Stimulated activated CD8-positive, alpha-beta memory T cell treated with anti-CD3 and anti-CD28 coated beads, Interleukin-2, amount 100 ng/mL, for 1 hour (primary cell): ENCODE results near the gene SERINC2.
"Not testable (repeated sequence)": the region's sequence is repeated elsewhere in the genome, so short reads cannot be mapped to it uniquely, and the experiment has no call there.

Source experiments
- DNase-seq, 2 donors: peaks; one replicate each; pipeline ENCODE4 v3.0.0-alpha.2; 2020; ENCODE audit warnings: low read depth in 2 of 2

SERINC2 gene

DNA sequence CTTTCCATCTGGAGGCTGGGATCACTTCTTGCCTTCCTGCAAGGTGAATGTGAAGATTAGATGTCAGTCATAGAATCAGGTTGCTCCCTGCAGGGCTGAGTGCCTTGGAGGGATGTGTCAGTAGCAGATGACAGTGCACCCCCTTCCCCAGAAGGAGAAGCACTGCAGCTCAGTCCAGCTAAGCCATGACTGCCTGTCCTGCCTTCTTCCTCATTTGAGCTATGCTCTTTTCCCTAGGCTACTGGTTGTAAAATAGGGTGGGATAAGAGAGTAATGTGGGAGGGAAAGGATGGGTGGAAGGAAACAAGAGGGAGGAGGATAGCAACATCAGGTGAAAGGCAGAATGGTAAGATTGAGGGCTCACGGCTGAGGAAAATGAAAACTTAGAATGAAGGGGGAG lies 29.0 kb upstream of the SERINC2 start:
- no peak for DNase-seq

DNA sequence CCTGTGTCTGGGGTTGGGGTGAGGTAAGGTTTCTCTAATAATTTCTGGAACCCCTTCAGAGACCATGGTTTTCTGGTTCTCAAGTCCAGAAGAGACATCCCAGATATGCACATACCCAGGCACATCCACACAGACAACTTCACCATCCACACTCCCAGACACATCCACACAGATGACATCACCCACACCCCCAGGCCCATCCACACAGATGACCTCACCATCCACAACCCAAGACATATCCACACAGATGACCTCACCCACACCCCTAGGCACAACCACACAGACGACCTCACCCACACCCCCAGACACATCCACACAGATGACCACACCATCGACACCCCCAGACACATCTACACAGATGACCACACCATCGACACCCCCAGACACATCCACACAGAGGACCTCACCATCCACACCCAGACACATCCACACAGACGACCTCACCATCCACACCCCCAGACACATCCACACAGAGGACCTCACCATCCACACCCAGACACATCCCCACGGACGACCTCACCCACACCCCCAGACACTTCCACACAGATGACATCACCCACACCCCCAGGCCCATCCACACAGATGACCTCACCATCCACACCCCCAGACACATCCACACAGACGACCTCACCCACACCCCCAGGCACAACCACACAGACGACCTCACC lies 26.3 kb upstream of the SERINC2 start:
- DNase-seq, result not testable (repeated sequence)

DNA sequence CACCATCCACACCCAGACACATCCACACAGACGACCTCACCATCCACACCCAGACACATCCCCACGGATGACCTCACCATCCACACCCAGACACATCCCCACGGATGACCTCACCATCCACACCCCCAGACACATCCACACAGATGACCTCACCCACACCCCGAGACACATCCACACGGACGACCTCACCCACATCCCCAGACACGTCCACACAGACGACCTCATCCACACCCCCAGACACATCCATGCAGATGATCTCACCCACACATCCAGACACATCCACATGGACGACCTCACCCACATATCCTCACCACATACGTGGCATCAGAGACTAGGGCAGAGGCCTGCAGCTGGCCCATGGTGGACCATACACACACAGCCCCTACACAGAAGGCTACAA lies 25.4 kb upstream of the SERINC2 start:
- DNase-seq, result no peak

DNA sequence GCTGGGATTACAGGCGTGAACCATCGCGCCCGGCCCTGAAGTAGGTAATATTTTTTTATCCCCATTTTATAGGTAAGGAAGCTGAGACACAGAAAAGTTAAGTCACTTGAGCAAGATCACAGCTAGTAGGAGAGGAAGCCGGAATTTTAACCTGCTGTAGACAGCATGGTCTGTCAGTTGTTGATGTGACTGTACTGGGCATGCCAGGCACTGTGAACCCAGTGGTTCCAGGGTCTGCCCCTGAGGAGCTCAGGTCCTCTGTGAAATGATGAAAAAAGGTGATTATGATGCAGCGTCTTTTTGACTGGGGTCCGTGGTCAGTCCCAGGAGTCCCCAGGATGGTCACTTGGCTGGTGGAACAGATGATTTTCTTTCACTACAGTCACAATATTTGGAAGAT lies 23.4 kb upstream of the SERINC2 start:
- no peak for DNase-seq

DNA sequence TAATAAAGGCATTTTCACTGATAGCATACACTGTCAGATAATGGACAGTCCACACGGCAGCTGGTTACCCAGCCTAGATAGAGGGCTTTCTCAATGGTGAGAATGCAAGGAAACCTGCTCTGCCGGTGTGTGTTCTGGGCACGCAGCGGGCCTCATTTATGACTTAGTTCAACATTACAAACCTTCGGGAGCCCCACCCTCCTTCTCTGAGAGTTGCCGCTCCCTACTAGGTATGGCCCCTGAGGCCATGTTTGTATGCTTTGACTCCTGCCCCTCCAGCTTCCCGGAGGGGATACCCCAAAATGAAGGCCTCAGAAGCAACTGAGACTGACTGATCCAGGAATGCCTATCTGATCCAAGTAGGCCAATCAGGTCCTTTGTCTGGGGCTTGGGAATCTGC lies 22.9 kb upstream of the SERINC2 start:
- DNase-seq, result no peak

DNA sequence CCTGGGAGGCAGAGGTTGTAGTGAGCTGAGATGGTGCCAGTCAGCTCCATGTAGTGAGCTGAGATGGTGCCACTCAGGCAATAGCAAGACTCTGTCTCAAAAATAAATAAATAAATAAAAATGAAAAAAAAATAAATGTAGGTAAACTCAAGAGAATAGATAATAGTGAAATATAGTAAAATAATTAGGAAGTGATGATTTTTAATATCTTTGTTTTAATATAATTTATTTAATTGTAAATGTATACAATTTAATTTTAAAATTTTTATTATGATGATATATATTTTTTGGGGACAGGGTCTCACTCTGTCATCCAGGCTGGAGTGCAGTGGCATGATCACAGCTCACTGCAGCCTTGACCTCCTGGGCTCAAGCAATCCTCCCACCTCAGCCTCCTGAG lies 19.6 kb upstream of the SERINC2 start:
- no peak for DNase-seq

DNA sequence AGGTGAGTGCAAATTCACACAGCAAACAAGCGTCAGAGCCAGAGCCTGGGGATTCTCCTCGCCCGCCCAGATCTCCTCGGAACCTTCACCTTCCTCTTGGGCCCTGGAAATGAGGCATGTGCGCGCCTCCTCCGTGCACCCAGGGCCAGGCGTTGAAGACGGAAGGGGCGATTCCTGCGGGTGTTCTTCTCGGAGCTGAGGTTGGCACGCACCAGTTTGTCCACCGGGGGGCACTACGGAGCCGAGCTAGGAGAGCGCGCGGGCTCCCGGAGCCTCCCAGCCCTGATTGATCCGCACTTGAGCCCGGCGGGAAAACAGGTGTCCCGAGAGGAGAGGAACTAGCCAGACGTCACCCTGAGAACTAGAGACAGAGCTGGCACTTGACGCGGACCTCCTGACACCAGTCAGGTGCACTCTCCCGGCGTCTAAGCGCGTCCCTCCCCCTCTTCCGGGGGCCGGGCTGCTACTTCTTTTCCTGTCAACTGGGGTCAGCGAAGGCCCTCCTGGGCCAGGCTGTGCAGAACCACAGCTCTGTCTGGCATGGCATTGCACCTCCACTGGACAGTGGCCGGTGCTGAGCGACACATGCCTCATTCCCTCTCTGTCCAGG lies 18.3 kb upstream of the SERINC2 start:
- peak; percentile 53 to 62 for DNase-seq

DNA sequence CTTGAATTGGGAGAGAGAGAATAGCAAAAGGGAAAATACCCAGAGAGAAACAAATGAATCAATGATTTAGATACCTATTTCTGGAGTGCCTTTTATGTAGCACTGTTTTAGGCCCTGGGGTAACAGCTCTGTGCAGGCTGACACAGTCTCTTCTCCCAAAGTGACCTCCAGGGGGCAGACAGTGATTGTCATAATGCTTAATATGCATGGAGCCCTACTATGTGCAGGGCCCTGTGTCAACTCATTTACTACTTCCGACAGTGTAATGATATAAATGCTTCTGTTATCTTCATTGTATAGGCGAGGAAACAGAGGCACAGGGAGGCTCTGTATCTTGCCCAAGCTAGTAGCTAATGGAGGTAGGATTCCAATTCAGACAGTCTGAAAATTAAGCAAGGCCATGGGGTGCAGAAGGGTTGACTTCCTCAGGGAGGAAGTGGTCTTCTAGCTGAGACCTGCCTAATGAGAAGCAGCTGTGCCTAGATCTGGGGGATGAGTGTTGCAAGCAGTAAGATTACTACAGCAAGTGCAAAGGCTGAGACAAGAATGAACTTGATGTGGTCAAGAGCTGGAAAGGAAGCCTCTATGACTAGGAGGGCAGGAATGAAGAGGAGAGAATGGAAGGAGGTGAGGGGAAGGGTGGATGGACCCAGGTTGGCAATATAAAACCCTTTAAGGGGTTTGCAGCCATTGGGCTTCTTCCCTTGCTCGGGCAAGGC lies 16.2 kb upstream of the SERINC2 start:
- no peak for DNase-seq

DNA sequence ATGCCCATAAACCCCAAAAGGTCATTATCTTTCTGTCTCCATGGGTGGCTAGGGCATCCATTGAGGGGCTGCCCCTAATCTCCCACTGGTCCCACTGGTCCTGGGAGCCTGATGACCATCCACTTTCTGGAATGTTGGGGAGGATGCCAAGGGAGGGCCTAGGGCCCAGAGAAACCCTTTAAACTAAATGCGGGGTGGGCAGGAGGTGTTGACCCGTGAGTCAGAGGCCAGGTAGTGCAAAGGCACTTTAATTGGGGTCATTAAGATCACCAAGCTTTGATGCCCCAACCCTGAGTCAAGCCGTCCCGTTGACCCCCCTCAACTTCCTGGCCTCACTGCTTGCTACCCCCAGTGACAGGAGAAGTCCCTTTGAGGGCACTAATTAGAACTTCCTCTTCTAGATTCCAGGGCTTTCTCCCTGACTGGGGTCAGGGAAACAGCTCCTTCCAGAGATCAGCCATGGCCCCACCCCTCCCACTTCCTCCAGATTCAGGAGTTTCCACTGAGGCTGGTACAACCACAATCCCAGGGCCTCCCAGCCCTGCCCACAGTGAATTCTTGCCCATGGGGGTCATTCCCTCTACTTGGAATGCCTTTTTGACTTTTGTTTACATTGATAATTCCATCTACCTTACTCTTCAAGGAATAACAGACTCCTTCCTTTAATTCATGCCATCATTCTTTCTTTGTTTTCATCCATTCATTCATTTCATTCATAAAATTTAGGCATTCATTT lies 15.5 kb upstream of the SERINC2 start:
- DNase-seq, result no peak

DNA sequence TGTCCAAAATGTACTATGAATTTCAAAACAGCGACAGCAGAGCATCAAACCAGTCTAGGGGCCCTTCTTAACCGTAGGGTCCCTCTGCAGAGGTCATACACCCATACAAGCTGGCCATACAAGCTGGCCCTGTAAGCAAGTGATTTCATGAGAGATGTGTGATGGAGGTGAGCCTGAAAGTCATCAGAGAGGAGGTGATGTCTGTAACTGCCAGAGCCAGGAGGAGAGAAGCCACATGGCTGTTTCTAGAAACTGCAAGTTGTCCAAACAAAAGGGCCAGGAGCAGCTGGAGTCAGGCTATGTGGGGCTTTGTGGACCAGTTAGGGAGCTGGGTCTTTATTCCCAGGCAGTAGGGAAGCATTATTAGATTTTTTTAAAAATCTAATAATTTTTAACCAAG lies 14.8 kb upstream of the SERINC2 start:
- DNase-seq, result no peak

DNA sequence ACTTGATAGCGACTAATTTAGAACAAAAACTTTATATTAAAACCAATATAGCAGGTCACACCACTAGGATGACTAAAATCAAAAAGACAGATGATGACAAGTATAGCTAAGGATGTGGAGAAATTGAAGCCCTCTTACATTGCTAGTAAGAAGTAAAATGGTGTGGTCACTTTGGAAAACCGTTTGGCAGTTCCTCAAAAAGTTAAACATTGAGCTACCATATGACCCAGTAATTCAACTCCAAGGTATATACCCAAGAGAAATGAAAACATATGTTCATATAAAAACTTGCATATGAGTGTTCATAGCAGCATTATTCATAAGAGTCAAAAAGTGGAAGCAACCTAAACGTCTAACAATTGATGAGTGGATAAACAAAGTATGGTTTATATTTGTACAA lies 13.0 kb upstream of the SERINC2 start:
- no peak for DNase-seq

DNA sequence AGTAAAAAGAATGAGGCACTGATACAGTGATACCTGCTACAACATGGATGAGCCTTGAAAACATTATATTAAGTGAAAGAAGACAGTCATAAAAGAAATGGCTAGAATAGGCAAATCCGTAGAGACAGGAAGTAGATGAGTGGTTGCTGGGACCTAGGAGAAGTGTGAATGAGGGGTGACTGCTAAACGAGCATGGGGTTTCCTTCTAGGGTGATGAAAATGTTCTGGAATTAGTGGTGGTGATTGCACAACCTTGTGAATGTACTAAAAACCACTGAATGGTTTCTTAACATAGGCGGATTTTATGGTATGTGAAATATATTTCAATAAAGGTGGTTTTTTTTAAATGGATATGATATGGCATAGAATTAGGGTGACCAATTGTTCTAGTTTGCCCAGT lies 12.6 kb upstream of the SERINC2 start:
- DNase-seq, result no peak

DNA sequence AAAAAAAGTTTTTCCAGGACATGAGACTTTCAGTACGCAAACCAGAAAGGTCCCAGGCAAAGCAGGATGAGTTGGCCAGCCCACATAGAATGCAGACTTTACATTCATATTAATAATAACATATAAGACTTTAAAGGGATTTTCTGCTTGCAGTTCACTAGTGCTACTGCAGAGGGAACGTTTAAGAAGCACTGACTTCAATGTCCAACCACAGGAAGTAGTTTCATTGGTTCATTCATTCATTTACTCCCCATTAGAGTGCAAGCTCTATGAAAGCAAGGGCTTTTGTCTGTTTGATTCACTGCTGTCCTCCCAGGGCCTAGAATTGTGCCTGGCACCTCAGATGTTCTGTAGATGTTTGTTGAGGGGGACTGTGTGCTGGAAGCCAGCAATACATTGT lies 11.8 kb upstream of the SERINC2 start:
- DNase-seq, result no peak

DNA sequence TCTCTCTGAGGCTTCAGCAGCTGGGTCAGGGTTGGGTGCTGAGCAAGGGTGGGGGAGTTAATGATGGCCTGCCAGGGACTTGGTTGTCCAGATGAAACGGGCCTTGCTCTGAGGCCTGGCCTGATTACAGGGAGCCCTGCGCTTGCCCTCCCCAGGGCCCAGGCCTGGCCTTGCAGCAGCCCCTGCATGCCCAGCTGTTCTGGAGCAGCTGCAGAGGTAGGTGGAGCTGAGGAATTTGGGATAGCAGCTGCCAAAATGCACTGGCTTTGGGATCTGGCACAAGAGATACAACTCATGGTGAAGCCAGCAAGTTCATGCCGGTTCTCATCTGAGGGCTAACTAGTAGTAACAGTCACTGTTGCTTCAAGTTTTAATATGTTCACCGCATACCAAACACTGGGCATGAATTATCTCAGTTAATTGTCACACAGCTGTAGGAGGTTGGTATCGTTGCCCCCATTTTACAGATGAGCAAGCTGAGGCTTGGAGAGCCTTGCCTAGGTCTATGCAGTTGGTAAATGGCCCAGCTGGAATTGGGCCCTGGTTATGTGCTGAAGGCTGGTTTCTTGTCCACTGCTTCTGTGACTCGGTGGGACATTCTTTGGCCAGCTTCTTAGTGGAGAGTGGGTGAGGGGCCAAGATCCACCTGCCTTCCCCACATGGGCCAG lies 7.3 kb upstream of the SERINC2 start:
- DNase-seq, result no peak

DNA sequence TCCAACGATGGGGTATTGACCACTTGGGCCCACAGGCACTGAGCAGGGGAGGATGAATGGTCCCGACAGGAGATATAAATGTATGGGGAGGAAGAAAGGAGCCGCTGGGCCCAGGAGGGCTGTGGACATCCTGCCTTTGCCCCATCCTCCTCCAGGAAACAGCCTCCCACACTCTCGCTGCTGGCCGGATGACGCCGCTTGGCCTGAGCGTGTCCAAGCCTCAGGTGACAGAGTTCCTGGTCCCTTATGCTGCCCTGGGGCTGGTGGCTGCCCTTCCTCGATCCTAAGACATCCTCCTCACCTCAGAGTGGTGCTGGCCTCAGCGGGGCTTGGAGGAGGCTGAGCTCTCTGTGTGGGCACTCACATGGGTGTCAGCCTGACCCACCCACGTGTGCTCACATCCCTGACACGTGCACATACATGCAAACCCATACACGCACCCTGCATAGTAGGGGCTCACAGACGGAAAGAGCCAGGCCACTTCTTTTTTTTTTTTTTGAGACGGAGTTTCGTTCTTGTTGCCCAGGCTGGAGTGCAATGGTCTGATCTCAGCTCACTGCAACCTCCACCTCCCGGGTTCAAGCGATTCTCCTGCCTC lies 5.9 kb upstream of the SERINC2 start:
- no peak for DNase-seq

DNA sequence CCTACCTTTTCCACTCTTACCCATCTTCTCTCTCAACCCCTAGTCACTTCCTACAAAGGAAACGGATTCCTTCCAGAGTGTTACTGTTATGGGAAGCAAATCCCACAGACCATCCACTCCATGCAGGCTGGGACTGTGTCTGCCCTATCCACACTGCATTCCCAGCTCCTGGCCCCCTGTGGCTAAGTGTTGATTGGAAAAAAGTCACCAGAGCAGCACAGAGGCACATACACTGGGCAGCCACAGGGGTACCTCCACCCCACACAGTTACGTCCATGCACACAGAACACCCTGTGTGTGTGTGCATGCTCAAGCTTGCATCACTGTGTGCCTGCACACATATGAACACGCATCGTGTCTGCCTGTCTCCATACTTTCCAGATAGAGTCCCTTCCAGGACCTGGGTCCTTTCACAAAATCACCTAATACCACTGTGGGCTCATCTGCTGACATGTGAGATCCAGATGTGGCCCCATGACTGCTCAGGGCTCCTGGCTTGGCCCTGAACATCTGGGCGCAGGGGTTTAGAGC lies 4.2 kb upstream of the SERINC2 start:
- no peak for DNase-seq

DNA sequence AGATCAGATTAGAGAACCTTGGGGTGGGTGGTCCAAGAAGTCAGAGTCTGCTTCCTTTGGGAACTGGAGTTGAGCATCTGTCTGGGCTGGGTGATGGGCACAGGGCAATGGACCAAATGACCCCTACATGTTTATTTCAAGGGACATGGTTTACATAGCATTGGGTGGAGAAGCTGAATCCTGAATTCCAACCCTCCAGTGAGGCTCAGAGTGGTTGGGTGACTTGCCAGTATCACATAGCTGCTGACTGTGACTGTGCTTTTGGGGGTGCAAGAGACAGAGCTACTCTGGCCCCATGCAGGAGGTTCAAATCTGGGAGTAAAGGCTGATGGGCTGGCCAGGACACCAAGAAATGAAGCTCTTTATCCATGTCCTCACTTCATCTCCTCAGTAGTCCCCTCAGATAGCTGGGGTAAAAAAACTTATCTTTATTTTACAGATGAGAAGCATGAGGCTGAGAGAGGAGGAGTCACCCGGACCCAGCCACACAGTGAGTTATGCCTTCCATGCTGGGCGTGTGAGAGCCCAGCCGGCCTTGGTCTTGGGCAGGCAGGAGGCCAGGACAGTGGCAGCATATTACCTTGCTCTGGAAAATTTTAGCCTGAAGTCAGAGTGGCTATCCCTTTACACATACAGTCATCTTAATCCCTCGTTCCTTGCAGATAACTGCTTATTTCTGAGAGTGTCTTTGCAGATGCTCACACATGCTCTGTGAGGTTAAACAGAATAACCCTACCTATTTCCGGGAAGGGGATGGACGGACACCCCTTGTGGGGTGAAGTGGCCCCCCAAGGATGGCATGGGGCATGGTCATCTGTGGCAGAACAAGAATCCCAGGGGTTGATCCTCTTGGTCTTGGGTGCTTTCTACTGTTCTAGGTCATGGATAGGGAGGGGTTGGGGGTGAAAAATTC lies 2.8 kb upstream of the SERINC2 start:
- no peak for DNase-seq

DNA sequence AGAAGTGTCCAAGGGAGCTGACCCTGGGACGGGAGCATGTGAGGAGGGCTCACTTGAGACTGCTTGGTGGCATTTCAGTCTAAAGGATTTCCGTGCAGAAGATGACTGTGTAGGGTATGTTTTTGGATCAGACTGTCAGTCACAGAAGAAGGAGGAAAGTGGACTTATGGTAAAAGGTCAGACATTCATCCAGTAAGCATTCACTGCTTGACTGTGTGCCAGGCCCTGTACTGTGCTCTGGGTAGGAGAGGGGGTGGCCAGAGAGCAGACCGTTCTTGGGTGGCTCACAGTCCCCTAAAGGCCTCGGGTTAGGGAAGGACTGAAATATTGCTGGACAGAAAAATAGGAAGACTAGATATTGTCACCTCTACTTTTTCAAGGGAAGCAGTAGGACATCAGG lies 2.1 kb upstream of the SERINC2 start:
- no peak for DNase-seq

DNA sequence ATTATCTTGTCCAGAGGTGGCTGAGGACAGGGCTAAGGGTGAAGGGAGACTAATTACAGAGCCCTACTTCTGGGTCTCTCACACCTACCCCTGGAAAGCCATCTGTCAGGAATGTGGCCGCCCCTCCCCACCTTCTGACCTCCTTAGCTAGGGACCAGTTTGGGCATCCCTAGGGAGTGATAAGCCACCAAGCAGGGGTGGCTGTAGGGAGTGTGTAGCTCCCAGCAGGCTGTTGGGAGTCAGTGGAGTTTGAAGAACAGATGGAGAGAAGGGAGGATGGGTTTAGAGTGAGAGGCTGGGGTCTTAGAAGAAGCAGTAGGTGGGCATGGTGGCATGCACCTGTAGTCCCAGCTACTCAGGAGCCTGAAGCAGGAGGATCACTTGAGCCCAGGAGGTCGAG lies 808 bp upstream of the SERINC2 start:
- DNase-seq, result no peak

DNA sequence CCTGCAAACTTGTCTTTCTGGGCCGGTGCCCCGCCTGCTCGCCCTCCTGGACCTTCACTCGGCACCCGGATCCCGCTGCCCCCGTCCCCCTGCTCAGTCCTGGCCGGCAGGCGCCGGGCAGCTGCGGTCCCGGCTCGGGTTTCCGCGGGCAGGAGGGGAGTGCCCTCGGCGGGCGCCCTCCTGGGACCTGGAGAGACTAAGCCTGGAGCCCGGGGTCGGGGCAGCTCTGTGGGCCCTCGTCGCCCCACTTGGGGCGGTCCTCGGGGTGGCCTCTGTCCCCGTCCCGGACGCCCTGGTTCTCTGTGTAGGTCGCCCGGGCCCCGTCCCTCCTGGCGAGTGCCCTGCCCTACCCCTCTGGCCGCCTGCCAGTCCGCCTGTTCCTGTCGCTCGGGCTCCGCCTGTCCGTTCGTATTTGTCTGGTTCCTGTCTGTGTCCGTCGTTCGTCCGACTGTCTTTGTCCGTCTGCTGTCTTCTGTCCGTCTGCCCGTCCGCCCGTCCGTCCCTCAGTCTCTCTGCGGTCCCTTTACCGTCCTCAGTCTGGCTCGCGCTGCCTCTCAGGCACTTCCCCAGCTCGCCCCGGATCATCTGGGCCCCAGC lies 490 bp downstream of the SERINC2 start:
- DNase-seq, result no peak
